Esophagus squamous epithelium (tissue), 4 donors: Measurements from ENCODE around the gene NECTIN1. TPM values are rescaled to one million over a fixed set of nuclear protein-coding genes. Genes with fewer than 3 reads are reported as not detected.

Experiments
- small RNA-seq, 4 donors: library from RNA; depleted of rRNA; stranded (forward); fragments of <200 nt; gene quantifications; one replicate each; pipeline ENCODE3, GENCODE V24; 2016
- total RNA-seq, 4 donors: library from RNA; depleted of rRNA; stranded (reverse); fragments of >200 nt; gene quantifications; one replicate each; pipeline ENCODE4 v1.1.0, GENCODE V29; 2016

NECTIN1 gene
- total RNA-seq, 4 donors from 2014 or later = 72.5 to 163 (median 117) TPM

Small RNA genes within 50 kb of the gene (small RNA-seq; reads per million reads assigned to genes)
- gene RNU6-1123P = 0 reads per million in 4 donors
